UCSD-AML1 (cell line): ENCODE data around the gene ADGRE3.
A peak's percentile ranks its signal among the peaks of the same experiment; 100 is the strongest.
"Not testable (repeated sequence)": the region's sequence is repeated elsewhere in the genome, so short reads cannot be mapped to it uniquely, and the experiment has no call there.

ENCODE experiments used
- DNase-seq: peaks from one replicate; lab custom pipeline; 2025; ENCODE audit not compliant: unreplicated experiment; lab: John Stamatoyannopoulos, UW

The ADGRE3 gene

DNA sequence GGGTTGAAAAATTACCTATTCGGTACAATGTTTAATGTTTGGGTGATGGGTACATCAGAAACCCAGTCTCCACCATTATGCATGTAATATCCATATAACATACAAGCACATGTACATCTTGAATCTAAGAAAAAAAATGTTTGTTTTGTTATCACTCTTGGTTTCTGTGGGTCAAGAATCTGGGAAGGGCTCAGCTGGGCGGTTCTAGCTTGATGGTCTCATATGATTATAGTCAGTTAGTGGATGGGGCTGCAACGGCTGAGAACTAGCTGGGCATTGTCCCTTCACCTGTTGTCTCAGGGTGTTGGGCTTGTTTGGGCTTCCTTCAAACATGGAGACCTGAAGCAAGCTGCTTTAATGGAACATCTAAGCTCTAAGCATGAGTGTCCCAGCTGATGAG, 4.7 kb downstream of the ADGRE3 start:
- DNase-seq: no peak

DNA sequence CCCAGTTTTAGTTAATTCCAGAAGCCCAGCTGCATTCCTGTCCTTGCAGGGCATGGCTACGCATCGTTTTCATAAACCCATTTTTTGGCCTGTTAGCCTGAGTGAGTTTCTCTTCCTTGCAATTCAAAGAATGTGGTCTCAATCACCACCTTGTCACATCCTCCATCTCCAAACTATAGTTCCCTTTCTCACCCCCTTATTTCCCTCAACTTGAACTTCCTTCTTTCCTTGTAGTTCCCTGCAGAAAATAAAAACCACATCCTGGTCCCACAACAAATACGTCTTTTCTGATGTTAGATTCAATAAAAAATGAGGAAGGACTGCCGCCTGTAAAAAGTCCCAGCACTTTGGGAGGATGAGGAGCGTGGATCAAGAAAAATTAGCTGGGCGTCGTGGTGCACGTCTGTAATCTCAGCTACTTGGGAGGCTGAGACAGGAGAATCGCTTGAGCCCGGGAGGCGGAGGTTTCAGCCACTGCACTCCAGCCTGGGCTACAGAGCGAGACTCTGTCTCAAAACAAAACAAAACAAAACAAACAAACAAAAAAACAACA, 13.2 kb downstream of the ADGRE3 start:
- peak; percentile 25 for DNase-seq

DNA sequence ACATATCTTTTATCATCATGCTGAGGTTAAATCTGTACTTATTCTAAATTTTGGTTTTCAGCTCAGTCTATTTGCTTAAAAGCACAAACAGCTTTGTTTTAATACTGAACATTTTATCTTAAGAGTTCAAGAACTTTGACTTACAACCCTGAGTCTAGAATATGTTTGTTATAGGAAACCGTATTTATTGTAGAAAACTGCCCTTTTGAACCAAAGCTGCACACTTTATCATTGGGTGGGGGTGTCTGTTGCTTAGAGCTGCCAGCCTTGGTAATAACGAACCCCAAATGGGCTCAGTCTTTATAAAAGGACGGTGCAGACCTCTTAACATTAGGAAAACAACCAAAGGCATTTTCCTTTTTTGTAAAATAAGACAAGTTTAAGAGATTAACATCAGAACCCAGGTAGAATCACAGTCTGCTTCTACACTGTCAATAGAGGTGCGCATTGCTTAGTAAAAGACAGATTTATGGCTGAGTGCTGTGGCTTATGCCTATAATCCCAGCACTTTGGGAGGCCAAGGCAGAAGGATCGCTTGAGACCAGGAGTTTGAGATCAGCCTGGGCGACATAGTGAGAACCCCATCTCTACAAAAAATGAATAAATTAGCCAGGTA, 14.7 kb downstream of the ADGRE3 start:
- DNase-seq: no peak

DNA sequence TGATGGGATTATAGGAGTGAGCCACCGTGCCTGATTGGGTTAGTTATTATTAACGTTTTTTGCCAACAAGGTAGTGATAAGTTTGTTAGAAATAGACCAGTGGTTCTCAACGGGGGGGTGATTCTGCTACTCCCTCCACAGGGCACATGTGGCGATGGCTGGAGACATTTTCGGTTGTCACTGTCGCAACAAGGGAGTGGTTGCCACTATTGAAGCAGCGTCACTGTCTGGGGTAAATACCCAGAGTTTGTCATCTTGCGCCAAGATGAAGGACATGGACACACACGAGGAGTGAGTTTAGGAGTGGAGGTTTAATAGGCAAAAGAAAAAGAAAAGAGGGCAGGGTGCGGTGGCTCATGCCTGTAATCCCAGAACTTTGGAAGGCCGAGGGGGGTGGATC, 18.9 kb downstream of the ADGRE3 start:
- DNase-seq: no peak

DNA sequence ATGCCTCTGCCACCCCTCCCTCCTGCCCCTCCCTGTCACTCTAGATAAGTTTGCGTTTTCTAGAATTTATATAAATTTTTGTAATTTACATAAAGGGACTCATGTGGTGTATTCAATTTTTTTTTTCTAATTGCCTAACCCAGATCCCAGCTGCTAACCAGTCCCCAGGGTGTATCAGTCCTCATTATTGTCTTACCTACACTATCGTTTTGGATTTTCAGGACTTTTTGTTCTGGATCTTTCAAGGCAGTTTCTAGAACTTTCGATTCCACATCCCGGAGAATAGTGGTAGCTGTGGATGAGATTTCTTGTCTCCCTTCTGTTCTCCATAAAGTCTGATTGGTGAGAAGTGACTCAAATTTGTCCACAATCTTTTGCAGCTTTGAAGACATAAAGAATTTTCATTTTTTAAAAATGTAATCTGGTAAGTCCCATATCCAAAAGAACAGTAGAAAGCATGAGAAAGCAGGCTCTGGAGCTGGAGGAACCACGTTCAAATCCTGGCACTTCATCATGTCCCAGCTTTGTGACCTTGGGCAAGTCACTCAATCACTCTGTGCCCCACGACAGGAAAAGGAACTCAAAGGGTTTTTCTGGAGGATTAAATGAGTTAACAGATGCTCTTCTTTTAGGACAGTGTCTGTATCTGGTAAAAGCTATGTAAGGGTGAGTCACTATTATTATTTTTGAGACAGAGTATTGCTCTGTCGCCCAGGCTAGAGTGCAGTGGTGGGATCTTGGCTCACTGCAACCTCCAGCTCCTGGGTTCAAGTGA, 19.7 kb downstream of the ADGRE3 start:
- DNase-seq: no peak

DNA sequence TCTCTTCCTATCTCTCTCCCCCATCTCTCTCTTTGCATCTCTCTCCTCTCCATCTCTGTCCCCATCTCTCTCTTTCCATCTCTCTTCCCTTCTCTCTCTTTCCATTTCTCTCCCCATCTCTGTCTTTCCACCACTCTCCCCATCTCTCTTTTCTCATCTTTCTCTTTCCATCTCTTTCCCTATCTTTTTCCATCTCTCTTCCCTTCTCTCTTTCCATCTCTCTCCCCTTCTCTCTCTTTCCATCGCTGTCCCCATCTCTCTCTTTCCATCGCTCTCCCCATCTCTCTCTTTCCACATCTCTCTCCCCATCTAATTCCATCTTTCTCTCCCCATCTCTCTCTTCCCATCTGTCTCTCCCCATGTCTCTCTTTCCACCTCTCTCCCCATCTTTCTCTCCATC, 24.5 kb downstream of the ADGRE3 start:
- DNase-seq: no peak

DNA sequence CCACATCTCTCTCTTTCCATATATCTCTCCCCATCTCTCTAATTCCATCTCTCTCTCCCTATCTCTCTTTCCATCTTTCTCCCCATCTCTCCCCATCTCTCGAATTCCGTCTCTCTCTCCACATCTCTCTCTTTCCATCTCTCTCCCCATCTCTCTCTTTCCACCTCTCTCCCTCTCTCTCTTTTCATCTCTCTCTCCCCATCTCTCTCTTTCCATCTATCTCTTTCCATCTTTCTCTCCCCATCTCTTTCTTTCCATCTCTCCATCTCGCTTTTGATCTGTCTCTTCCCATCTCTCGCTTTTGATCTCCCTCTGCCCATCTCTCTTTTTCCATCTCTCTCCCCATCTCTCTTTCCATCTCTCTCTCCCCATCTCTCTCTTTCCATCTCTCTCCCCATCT, 25.6 kb downstream of the ADGRE3 start:
- DNase-seq: no peak

DNA sequence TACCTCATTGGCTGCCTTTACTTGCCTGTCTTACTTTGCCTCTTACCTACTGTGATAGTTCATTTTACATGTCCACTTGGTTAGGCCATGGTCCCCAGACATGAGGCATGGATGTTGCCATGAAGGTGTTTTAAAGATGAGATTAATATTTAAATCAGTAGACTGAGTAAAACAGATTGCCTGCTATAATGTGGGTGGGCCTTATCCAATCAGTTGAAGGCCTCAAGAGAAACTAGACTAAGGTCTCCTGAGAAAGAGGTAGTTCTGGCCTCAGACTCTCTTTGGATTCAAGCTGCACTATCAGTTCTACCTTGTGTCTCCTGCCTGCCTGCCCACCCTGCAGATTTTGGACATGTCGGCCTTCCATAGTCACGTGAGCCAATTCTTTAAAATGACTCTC, 26.1 kb downstream of the ADGRE3 start:
- DNase-seq: no peak

DNA sequence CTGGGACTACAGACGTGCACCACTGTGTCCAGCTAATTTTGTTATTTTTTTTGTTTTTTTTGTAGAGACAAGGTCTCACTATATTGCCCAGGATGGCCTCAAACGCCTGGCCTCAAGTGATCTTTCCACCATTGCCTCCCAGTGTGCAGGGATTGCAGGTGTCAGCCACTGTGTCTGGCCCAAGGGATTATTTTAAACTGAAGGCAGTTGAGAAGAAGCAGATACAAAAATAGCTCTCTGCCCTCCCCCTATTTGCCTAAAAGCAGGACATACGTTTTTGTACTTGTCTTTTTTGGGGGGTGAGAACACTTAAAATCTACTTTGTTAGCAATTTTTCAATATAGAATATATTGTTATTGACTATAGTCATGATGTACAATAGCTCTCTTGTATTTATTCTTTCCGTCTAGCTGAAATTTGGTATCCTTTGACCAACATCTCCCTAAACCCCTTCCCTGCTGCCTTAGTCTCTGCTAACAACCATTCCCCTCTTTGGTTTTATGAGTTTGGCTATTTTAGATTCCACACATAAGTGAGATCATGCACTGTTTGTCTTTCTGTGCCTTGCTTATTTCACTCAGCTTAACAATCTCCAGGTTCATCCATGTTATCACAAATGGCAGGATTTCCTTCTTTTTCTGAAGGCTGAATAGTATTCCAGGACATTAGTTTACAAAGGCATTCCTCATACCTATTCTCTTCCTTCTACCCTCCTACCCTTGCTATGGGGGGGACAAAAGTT, 34.9 kb downstream of the ADGRE3 start:
- DNase-seq: no peak

DNA sequence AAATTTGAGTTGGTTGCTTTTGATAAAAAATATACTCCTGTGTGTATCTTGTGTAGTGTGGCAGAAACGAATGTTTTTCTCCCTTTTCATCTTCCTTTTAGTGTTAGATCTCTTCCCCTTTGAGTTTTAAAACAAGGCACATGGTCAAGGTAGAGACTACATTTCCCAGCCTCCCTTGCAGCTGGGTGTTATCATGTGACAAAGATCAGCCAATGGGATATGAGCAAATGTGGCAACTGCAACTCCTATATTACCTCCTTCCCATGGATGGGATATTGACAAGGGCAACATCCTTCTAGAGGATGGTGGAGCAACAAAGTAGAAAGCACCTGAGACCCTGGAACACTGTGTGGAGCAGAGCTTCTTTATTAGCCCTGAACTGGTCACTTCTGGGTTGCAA, 42.4 kb downstream of the ADGRE3 start:
- DNase-seq: no peak

DNA sequence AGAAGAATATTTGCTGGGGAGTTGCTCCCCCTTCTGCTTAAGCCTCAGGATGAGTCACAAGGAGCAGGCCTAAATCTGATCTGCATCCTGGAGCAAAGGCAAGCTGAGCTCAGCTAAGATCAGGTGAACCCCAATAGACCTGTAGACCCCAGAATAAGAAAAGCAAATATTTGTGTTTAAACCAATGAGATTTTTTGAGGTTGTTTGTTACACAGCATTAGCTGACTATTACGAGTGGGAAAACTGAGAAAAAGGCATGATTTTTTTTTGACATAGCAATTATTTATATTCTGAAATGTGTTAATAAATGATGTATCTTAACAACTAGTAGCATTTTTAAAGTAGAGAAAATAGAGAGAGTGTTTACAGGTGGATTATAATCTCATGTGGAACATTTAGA, 45.1 kb downstream of the ADGRE3 start:
- no peak for DNase-seq

DNA sequence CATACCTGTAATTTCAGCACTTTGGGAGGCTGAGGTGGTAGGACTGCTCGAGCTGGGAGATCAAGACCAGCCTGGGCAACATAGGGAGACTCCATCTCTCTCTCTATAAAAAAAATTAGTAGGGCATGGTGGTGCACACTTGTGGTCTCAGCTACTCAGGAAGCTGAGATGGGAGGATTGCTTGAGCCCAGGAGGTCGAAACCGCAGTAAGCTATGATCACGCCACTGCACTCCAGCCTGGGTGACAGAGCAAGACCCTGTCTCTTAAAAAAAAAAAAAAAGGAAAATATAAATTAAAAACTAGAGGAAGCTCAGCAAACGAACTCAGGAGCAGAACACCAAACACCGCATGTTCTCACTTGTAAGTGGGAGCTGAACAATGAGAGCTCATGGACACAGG, 50.2 kb downstream of the ADGRE3 start:
- DNase-seq: not testable (repeated sequence)

DNA sequence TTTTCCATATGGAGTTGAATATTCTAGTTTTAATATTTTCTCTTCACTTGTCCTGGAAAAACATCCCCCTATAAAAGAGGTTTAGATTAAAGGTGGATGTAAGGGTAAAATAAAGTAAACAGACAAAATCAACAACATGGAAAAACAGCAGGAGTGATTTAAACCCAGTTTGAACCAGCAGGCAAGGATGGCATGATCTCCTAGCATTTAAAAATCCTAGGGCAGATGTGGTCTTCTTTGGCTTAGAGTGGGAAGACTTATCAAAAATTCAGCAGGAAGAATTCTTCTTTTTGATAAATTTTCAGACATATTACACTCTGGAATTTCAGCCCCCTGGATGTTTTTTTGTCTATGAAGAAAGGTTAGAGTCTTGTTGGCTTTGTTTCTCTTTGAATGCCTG, 55.2 kb downstream of the ADGRE3 start:
- no peak for DNase-seq

DNA sequence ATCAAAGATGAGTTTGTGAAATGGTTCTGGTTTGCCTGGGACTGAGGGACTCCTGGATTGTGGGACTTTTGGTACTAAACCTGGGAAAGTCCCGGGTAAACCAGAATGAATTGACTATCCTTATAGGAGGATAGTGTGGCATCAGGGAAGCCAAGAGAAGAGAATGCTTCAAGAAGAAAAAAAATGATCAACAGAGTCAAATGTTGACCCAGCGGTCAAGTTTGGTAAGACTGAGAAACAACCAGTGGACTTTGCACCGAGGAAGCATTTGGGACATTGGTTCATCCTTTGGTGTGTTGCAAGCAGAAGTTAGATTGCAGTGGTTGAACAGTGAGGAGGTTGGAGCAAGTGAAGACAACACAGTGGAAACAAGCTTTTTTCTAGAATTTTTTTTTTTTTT, 58.2 kb downstream of the ADGRE3 start:
- no peak for DNase-seq

DNA sequence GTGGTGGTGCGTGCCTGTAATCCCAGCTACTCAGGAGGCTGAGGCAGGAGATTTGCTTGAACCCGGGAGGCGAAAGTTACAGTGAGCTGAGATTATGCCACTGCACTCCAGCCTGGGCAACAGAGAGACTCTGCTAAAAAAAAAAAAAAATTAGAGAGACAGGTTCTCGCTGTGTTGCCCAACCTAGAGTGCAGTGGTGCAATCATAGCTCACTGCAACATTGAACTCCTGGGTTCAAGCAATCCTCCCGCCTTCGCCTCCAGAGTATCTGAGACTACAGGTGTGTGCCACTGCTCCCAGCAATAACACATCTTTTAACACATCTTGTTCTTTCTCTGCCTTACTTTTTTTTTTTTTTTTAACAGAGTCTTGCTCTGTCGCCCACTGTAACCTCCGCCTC, 59.0 kb downstream of the ADGRE3 start:
- no peak for DNase-seq

DNA sequence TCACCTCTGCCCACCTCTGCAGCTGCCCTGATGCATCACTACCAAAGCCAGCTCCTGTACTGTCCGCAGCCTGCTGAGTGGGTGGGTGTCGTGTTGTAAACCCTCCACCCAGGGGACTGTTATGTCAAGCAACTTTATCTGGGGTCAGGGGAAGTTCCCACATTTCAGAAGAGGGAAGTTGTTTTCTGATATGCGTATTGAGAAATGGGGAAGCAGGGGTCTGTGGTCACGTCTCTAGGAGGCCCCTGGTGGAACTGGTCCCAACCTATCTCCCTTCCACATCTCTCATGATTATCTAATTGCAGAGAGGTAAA, 60.6 kb downstream of the ADGRE3 start:
- peak; percentile 42 for DNase-seq

DNA sequence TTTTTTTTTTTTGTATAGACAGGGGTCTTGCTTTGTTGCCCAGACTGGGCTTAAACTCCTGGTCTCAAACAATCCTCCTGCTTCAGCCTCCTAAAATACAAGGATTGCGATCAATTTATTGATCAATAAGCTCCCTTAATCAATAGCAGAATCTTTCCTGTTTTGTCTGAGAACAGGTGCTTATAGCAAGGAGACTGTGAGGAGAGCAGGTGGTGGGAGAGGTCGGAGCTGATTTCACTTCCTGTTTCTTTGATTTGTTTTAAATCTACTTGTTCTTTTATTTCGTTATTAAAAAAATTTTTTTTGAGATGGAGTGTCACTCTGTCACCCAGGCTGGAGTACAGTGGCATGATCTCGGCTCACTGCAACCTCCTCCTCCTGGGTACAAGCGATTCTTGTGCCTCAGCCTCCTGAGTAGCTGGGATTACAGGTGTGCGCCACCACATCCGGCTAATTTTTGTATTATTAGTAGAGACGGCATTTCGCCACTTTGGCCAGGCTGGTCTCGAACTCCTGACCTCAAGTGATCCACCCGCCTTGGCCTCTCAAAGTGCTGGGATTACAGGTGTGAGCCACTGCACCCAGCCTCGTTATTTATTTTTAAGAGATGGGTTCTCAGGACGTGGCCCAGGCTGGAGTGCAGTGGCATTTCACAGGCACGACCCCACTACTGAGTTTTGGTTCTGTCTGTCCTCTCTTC, 61.1 kb downstream of the ADGRE3 start:
- DNase-seq: not testable (repeated sequence)

DNA sequence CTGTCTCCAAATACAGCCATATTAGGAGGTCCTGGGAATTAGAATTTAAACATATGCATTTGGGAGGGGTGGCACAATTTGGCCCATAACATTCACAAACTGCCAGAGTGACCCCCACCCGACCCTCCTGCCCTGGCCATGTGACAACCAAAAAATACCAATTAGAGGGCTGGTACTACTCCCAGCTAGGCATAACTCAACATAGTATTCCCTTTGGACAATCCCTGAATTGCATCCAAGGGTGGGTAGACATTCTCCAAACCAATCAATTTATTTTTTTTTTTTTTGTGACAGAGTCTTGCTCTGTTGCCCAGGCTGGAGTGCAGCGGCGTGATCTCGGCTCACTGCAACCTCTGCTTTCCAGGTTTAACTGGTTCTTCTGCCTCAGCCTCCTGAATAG, 62.0 kb downstream of the ADGRE3 start:
- DNase-seq: no peak

DNA sequence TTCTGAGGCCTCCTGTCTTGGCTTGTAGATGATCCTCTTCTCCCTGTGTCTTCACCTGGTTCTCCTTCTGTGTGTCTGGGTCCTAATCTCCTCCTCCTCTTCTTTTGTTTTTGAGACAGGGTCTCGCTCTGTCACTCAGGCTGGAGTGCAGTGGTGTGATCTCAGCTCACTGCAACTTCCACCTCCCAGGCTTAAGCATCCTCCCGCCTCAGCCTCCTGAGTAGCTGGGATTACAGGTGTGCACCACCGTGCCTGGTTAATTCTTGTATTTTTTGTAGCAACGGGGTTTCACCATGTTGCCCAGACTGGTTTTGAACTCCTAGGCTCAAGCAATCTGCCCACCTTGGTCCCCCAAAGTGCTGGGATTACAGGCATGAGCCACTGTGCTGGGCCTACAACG, 62.4 kb downstream of the ADGRE3 start:
- DNase-seq: not testable (repeated sequence)

DNA sequence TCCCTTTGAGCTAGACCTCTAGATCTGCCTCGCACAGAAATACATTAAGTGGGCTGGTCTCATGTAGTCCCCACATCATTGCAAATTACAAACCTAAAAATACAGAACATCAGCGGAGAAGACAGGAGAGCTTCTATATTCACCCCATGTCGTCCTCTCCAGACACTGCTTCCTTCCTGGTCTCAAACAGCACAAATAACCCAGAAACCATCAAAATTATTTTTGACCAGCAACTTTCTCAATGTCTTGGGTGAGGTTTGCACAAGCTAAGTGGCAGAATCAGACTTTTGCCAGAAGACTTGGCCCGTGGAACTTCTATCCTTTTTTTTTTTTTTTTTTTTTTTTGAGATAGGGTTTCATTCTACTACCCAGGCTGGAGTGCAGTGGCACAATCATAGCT, 63.6 kb downstream of the ADGRE3 start:
- no peak for DNase-seq

DNA sequence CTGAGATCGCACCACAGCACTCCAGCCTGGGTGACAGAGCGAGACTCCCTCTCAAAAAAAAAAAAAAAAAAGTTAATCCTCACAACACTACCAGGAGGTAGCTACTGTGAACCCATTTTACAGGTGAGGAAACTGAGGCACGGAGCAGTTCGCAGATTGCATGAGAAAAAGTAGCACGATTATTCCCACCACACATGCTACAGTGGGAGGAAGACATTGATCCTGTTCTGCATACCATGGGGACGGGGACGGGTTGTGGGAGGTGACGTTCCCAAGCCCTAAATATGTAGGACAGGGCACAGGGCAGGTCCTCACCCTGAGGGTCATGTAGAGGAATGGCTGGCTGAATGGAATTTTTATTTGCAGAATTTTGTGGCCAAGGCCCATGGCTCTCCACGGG, 68.0 kb downstream of the ADGRE3 start:
- no peak for DNase-seq

DNA sequence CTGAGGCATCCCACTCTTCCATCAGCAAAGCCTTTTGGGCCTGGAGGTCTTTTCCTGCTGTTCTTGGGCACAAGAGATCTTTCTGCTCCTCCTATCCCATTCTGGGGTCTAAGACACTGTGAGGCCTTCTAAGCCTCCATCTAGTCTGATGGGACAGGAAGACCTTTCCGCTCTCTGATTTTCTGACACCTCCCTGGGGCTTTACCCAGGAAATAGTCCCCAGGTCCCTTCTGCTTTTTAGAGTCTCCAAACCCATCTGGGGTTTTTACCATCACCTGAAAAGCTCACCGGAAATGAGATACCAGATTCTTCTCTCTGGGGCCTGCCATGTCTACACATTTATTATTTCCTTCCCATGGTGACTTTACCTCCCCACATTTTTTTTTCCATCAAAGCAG, 70.7 kb downstream of the ADGRE3 start:
- DNase-seq: no peak
